GM12878 (cell line): ENCODE data around the gene SSR2.
A peak's percentile ranks its signal among the peaks of the same experiment; 100 is the strongest.

Experiments
- CTCF ChIP-seq, 3 experiments: IDR thresholded peaks in 2 of 3; conservative IDR thresholded peaks in 1 of 3; 2 replicates each; pipeline ENCODE4 v1.5.1; 2011; ENCODE audit warnings: low read depth in 3 of 3, low read length in 3 of 3, mild to moderate bottlenecking in 3 of 3, control low read depth in 2 of 3, moderate library complexity in 2 of 3, inconsistent platforms in 1 of 3, mixed read lengths in 1 of 3; ENCODE audit not compliant: control insufficient read depth in 2 of 3, insufficient read depth in 1 of 3; ENCODE audit errors: extremely low read depth in 1 of 3
- EZH2 ChIP-seq: IDR thresholded peaks from 2 replicates; pipeline ENCODE4 v1.6.1; 2012; ENCODE audit warnings: low read depth, mild to moderate bottlenecking, control low read depth, inconsistent platforms, low read length, borderline replicate concordance; ENCODE audit not compliant: control insufficient read depth
- NBN ChIP-seq: fragments of 450-650 bp; IDR thresholded peaks from 2 replicates; pipeline ENCODE4 v1.6.1; 2016
- PBX3 ChIP-seq: IDR thresholded peaks from 2 replicates; pipeline ENCODE4 v1.6.1; 2011; ENCODE audit warnings: mild to moderate bottlenecking, low read depth, low read length, moderate library complexity; ENCODE audit not compliant: insufficient replicate concordance
- POLR2A ChIP-seq: IDR thresholded peaks from 2 replicates; pipeline ENCODE4 v1.6.1; 2011; ENCODE audit warnings: low read depth, mild to moderate bottlenecking, low read length
- TCF12 ChIP-seq: IDR thresholded peaks from 2 replicates; pipeline ENCODE4 v1.6.1; 2011; ENCODE audit warnings: low read depth, mild to moderate bottlenecking, low read length
- ZNF592 ChIP-seq: fragments of 450-650 bp; IDR thresholded peaks from 2 replicates; pipeline ENCODE4 v1.6.1; 2017; ENCODE audit warnings: mild to moderate bottlenecking, moderate library complexity

- TF ChIP-seq EZH2, result no peak
- no peak for TF ChIP-seq POLR2A
- peak; percentile 37 to 73 (median 62) for TF ChIP-seq CTCF (IDR thresholded peaks at IDR 0.05 in 2 of 3, conservative IDR thresholded peaks at IDR 0.05 in 1 of 3; ENCODE audit: control insufficient read depth in 2 of 3, extremely low read depth in 1 of 3, insufficient read depth in 1 of 3, low read depth in 3 of 3, low read length in 3 of 3)
- no peak for TF ChIP-seq TCF12
- no peak for TF ChIP-seq PBX3
- TF ChIP-seq NBN, result no peak
- no peak for TF ChIP-seq ZNF592
These were observed 5.1 kb upstream of the SSR2 start for GRCh38 chr1:156025876-156026275.
